Measurements from ENCODE around the gene TMEM98. TPM values are rescaled to one million over a fixed set of nuclear protein-coding genes. Genes with fewer than 3 reads are reported as not detected.
A peak's percentile ranks its signal among the peaks of the same experiment; 100 is the strongest.
"Not testable (repeated sequence)": the region's sequence is repeated elsewhere in the genome, so short reads cannot be mapped to it uniquely, and the experiment has no call there.

TMEM98 gene
- total and polyA plus RNA-seq, 9 of the 15 experiments (the other 6 are each of a cell fraction or from before 2014, with no cell fraction given) = 33.5 to 164 (median 84.7) TPM

GRCh38 chr17:32949181-32949580 lies 21.2 kb downstream of the TMEM98 start (continued):
- TF ChIP-seq SFPQ (IDR thresholded peaks at IDR 0.05; ENCODE audit: low read depth, low read length) = no peak
- TF ChIP-seq ZNF124 (CRISPR knock-in tag; IDR thresholded peaks at IDR 0.05) = no peak

DNA sequence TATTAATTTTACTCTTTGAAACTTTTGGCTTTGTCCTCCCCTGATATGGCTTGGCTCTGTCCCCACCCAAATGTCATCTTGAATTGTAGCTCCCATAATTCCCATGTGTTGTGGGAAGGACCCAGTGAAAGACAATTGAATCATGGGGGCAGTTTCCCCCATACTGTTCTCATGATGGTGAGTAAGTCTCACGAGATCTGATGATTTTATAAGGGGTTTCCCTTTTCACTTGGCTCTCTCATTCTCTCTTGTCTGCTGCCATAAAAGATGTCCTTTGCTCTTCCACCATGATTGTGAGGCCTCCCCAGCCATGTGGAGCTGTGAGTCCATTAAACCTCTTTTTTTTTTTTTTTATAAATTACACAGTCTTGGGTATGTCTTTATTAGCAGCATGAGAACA lies 24.5 kb downstream of the TMEM98 start:
- H3K27ac ChIP-seq (ENCODE audit: extremely low read depth, low read depth, low read length); H3K9me3 ChIP-seq (replicated peaks; ENCODE audit: control insufficient read depth, insufficient read depth, low read depth, low read length); H3K36me3 ChIP-seq (ENCODE audit: control insufficient read depth, insufficient read depth, low read length); H4K20me1 ChIP-seq (replicated peaks; ENCODE audit: control insufficient read depth, insufficient read depth, low read length); H3K4me3 ChIP-seq; H3K79me2 ChIP-seq (ENCODE audit: control insufficient read depth, insufficient read depth, low read length); in situ Hi-C loops (cut with MboI); ATAC-seq; intact Hi-C loops (cut with micrococcal nuclease); CTCF ChIA-PET (ENCODE audit: low intra/inter-chr PET ratio); BruUV-seq (replicated peaks); H3K27me3 ChIP-seq (ENCODE audit: control insufficient read depth in 2 of 2, insufficient read depth in 2 of 2, low read length in 2 of 2); H3K9me1 ChIP-seq (ENCODE audit: control insufficient read depth, insufficient read depth, low read length); DNase-seq (ENCODE audit: extremely low read depth in 1 of 4, low spot score in 3 of 4); FAIRE-seq; H3K4me2 ChIP-seq (ENCODE audit: insufficient read depth, low read length); H3K9ac ChIP-seq (ENCODE audit: insufficient read depth in 1 of 2, low read depth in 2 of 2, low read length in 2 of 2): not testable (repeated sequence)
- POLR2A ChIA-PET = interaction anchor here (0.7 to 1.2 kb wide), 2 partner anchors 11 to 202 kb away, joined by 3 read pairs; no protein-coding TSS in a partner anchor
- H2AFZ ChIP-seq (ENCODE audit: low read depth, low read length) = 0 out of 2 replicates have a peak overlapping the region, but pooled peaks have one; percentile 2
- H3K4me1 ChIP-seq (replicated peaks in 1 of 2; ENCODE audit: control insufficient read depth in 2 of 2, insufficient read depth in 2 of 2, low read length in 2 of 2) = peaks cover 3 to 12% of the 10 kb centered on the region in 2 experiments; a peak in 3 of 5 replicates
- 20% methylated on average over 1 of the region's 1 CpG for WGBS (ENCODE audit: insufficient coverage, low coverage, missing lambda C conversion rate)

All from K562 (cell line).